ENCODE results near the gene C21orf91.

The C21orf91 gene

DNA sequence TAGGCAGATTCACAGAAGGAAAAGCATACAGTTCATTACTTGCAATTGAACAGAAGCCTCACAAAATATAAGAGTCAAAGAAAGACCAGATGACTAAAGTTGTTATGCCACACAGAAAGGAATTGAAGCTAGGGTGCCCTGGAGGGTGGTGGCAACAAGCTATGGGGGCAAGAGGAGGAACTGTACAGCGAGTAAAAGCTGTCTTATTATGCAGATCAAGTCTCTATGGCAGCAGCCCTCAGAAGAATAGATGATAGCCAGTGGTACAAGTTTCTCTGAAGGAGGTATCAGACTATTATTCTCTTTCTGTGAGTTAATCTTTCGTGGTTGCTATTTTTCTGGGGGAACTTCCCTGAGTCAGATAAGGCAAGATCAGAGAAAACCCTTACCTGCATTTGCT is 72.2 kb downstream of the C21orf91 start:
- no peak for TF ChIP-seq ZFX (IDR thresholded peaks at IDR 0.05; ENCODE audit: borderline replicate concordance)
- TF ChIP-seq, protein P1, sequence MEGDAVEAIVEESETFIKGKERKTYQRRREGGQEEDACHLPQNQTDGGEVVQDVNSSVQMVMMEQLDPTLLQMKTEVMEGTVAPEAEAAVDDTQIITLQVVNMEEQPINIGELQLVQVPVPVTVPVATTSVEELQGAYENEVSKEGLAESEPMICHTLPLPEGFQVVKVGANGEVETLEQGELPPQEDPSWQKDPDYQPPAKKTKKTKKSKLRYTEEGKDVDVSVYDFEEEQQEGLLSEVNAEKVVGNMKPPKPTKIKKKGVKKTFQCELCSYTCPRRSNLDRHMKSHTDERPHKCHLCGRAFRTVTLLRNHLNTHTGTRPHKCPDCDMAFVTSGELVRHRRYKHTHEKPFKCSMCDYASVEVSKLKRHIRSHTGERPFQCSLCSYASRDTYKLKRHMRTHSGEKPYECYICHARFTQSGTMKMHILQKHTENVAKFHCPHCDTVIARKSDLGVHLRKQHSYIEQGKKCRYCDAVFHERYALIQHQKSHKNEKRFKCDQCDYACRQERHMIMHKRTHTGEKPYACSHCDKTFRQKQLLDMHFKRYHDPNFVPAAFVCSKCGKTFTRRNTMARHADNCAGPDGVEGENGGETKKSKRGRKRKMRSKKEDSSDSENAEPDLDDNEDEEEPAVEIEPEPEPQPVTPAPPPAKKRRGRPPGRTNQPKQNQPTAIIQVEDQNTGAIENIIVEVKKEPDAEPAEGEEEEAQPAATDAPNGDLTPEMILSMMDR (IDR thresholded peaks at IDR 0.05), result no peak
- no peak overlapping the region for H3K27ac ChIP-seq

DNA sequence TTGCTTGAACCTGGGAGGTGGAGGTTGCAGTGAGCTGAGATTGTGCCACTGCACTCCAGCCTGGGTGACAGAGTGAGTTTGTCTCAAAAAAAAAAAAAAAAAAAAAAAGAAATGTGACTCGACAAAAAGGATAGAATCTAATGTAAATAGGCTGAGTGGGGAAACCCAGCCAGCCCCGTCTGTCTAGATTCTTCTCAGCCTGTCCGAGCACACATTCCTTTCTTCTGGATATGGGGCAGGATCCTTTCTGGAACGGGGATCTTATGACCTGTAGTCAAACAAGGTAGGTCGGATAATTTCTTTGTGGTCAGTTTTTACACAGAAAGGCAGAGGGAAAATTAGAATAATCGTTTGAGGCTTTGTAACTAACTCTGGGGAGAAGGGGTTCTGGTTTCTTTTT is 74.1 kb downstream of the C21orf91 start:
- TF ChIP-seq, protein P1 (IDR thresholded peaks at IDR 0.05), result no peak
- no peak for TF ChIP-seq ZFX (IDR thresholded peaks at IDR 0.05; ENCODE audit: borderline replicate concordance)

DNA sequence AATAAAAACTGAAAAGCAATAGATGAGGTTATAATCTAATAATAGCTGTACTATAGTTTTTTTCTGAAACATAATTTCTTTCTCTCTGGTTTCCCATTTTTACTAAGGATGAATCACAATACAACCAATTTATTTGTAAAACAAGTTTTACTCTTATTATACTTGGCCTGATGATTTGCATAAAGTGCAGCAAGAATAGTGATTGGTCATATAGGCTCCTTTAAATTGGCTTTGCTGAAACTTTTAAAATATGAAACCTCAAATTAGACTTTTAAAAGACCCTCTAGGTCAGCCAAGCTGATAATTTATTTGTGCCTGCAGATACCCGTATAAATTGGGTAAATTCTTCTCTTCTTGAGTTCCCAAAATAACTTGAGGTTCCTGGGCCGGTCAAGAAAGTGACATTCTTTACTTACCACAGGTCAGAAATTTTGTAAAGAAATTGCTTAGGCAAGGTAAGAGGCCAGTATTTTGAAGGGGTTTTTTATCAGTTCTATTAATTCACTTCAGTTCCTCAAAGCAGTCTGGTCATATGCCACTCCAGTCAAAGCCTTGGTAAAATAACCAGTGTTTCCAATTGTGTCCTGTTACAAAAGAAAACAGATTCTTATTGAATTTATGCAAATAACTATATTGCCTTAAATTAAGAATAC is 76.1 kb downstream of the C21orf91 start:
- TF ChIP-seq, protein P1 (IDR thresholded peaks at IDR 0.05), result no peak
- no peak for TF ChIP-seq ZFX (IDR thresholded peaks at IDR 0.05; ENCODE audit: borderline replicate concordance)
- no peak overlapping the region for H3K27ac ChIP-seq

More for the DNA sequence above, 74.1 kb downstream of the C21orf91 start:
- H3K27ac ChIP-seq, result no peak overlapping the region

DNA sequence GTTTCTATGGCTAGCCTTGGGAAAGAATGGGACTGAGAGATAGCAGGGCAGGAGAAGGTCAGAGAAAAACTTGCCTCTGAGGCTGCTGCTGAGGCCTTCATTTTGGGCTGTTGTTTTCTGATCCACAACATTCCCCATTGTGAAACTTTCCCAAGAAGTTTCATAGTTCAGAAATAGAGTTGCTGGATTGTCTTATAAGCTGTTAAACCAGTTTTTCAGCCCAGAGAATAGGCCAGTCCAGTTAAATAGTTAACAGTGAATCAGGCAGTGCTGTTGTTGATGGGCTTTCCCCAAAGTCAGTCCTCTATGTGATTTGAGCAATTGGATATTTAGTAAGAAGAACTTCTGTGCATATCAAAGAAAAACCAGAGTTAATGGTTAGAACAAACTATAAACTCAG is 77.0 kb downstream of the C21orf91 start:
- no peak for TF ChIP-seq ZFX (IDR thresholded peaks at IDR 0.05; ENCODE audit: borderline replicate concordance)
- TF ChIP-seq, protein P1 (IDR thresholded peaks at IDR 0.05), result no peak
- no peak overlapping the region for H3K27ac ChIP-seq

Data from 22Rv1 (cell line).